Fibroblast of skin of abdomen (primary cell): Measurements from ENCODE around the gene EIF3F.

Experiments
- DNase-seq: peaks from one replicate; pipeline ENCODE4 v3.0.0-alpha.2; 2013

The EIF3F gene

DNA sequence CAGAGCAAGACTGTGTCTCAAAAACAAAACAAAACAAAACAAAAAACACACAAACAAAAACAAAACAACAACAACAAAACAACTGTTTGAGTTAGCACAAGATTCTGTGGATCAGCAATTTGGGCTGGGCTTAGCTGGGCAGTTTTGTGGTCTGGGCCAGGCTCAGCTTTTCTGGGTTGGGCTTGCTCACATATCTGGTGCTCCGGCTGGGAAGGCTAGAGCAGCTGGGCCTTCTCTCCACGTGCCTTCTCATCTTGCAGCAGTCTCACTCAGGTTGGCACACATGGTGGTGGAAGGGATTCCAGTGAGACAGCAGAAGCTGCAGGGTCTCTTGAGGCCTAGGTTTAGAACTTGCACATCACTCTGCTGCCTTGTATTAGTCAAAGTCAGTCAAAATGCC, 35.7 kb downstream of the EIF3F start:
- no peak for DNase-seq

- peak; percentile 60 for DNase-seq
These were observed 36.9 kb downstream of the EIF3F start for GRCh38 chr11:8023831-8024555.

- peak; percentile 54 for DNase-seq
These were observed 38.0 kb downstream of the EIF3F start for GRCh38 chr11:8025123-8025522.

GRCh38 chr11:8025816-8026215, 38.7 kb downstream of the EIF3F start:
- DNase-seq = peak; percentile 81

DNA sequence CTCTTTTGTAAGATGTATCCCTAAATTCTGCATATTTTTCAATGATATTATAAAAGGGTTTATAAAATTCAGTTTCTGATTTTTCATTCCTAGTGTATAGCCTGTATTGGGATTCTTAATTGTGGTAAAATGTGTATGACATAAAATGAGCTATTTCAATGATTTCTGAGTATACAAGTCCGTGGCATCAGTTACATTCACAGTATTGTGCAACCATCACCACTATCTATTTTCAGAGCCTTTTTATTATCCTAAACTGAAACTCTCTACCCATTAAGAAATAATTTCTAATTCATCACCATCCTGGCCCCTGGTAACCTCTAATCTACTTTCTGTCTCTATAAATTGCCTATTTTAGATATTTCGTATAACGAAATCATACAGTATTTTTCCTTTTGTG, 39.8 kb downstream of the EIF3F start:
- no peak for DNase-seq

GRCh38 chr11:8028766-8029165, 41.6 kb downstream of the EIF3F start:
- DNase-seq = no peak

GRCh38 chr11:8030526-8031247, 43.5 kb downstream of the EIF3F start:
- no peak for DNase-seq

- no peak for DNase-seq
These were observed 44.3 kb downstream of the EIF3F start for GRCh38 chr11:8031248-8032115.

- DNase-seq = no peak
These were observed 45.0 kb downstream of the EIF3F start for GRCh38 chr11:8032122-8032521.

- no peak for DNase-seq
These were observed 45.6 kb downstream of the EIF3F start for GRCh38 chr11:8032576-8033304.

- peak; percentile 88 for DNase-seq
These were observed 46.4 kb downstream of the EIF3F start for GRCh38 chr11:8033305-8034105.

DNA sequence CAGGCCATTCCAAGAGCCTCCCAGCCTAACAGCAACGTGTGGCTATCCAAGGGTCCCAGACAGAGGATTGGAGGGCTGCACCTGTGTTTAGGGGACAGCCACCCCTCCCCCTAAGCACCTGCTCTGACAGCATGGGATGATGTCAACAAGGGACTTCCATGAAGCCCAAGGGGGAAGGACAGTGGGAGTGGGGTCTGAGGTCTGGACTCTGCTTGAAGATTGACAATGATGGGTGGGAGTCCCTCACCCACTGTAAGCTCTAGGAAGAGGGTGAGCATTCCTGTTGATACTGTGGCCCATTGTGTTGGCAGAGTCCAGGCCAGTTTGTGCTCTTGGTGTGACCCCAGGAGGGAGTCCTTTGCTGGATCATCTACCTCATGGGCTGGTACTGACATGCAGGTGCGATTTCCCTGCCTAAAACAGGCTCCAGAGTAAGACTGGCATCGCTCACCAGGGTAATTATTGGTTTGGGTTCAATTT, 47.0 kb downstream of the EIF3F start:
- DNase-seq = no peak

DNA sequence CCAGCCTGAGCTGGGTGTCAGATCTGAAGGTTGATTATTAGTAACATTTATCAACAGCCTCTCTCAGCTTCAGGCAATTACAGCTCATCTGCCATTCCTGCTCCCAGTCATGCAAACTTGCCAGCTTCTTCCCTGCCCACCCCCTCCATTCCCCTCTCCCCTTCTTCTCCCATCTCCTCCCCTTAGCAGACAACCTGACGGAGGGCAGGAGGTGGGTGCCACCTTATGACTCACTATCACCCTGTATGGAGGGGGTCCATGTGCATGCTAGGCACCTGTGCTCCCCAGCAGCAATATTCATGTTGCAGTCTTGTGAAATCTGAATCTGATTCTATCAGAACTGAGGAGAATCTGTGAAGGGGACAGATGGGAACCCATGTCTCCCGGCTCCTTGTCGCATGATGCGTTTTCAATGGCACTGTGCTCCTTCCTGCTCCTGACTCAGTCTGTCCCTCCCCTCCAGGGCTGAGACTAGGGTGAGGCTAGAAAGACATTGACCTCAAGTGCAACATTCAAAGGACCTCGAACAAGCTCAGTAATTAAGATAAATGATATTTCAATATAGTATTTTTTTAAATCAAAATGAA, 47.6 kb downstream of the EIF3F start:
- no peak for DNase-seq

- DNase-seq = no peak
These were observed 48.2 kb downstream of the EIF3F start for GRCh38 chr11:8035200-8035855.

DNA sequence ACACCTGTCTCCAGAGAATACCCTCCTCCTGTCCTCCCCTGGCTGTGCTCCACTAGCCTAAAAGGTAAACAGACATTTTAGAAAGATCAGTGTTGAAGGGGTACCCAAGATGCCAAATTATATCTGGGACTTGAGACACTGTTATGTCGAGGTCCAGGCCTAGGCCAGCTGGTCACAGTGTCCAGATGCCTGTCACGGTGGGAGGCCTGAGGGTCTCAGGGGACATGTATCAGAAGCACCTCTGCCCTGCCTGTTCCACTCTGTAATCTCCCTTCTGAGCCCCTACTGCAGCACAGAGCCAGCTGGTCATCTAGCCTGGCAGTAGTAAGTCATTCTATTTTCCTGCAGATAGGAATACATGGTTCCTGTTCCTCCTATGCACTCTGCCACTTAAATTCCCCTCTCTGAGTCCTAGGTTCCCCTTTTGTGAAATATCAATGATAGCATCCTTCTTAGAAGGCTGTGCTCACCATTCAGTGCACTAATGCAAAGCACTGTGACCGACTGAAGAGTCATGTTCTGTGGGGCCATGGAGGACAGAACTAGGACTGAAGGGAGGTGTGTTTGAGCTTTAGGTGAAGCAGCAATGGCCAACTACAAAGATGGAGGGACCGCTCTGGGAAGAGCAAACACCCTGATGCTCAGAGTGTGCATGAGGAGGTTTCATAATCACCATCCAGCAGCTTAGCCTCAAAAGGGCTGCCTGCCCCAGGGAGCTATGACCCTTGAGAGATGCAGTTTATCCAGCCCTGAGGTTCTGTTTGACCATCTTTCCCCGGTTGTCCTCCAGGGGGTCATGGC, 49.1 kb downstream of the EIF3F start:
- DNase-seq = no peak

- DNase-seq = no peak
These were observed 49.8 kb downstream of the EIF3F start for GRCh38 chr11:8036986-8037385.

- DNase-seq = no peak
These were observed 51.3 kb downstream of the EIF3F start for GRCh38 chr11:8038393-8038792.

DNA sequence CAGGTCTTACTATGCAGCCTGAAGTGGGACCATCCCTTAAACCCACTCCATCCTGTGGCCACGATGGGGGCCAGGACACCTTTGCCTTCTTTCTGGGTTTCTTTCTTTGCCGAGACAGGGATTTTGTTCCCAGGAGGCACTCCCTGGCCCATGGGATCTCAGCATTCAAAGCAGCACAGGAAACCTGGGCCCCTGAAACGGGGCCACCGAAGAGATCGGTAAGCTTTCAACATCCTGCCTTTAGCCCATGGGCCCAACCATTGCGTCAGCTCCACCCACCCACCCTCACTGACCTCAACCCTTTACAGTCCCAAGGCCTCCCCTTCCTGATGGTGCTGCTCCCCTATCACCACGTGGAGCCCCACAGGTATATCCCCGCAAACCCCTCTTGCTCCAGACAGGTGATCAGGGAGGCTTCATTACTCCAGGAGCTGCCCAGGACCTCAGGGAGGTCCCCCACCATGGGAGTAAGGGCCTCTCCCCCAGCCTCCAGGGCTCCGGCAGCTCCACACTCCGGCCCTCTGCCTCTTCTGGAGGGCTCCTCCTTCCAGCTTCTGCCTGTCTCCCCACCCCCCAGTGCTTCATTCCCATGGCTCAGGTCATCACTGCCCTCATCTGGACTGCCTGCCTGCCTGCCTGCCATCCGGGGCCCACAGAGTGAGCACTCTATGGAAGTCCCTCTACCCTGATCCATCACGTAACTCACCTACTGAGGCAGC, 51.8 kb downstream of the EIF3F start:
- no peak for DNase-seq
